IPS-15b (cell line): ENCODE measurements around the gene SAFB2.
"Not testable (repeated sequence)": the region's sequence is repeated elsewhere in the genome, so short reads cannot be mapped to it uniquely, and the experiment has no call there.

Experiments used
- H3K27me3 ChIP-seq: one replicate; pipeline ENCODE4 v1.6.1; 2013; ENCODE audit warnings: low read length; ENCODE audit not compliant: control insufficient read depth, insufficient read depth
- H3K36me3 ChIP-seq: one replicate; pipeline ENCODE4 v1.6.1; 2013; ENCODE audit warnings: low read length; ENCODE audit not compliant: control insufficient read depth, insufficient read depth
- H3K4me1 ChIP-seq: one replicate; pipeline ENCODE4 v1.6.1; 2013; ENCODE audit warnings: mild to moderate bottlenecking, low read length; ENCODE audit not compliant: control insufficient read depth, insufficient read depth
- H3K4me3 ChIP-seq: one replicate; pipeline ENCODE4 v1.5.1; 2013; ENCODE audit warnings: low read depth, low read length
- H3K9ac ChIP-seq: one replicate; pipeline ENCODE4 v1.6.1; 2013; ENCODE audit warnings: low read depth, mild to moderate bottlenecking, low read length
- H3K9me3 ChIP-seq: one replicate; pipeline ENCODE4 v1.6.1; 2013; ENCODE audit warnings: mild to moderate bottlenecking, low read length; ENCODE audit not compliant: control insufficient read depth, insufficient read depth

The SAFB2 gene

DNA sequence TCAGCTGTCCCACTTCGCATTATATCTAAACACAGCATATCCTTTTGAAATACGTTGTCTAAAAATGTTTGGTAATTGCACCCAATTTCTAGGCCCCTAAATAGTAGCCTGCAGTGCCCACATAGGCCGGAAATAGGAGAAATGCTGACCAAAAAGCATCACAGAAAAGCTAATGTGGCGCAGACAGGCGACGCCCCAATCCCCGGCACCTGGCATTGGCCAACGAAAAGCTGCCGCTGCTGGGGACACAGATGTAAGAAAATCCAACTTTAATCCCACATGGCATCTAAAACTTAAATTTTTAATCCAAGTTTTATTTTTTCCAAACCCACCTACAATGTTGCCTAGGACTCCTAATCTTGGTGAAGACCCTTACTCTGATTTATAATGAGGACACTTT lies 4.0 kb downstream of the SAFB2 start:
- no peaks in the 10 kb centered on the region for H3K27me3 ChIP-seq
- H3K9me3 ChIP-seq = no peaks in the 10 kb centered on the region
- no peak overlapping the region for H3K9ac ChIP-seq
- peaks cover 40% of the 10 kb centered on the region for H3K36me3 ChIP-seq
- no peaks in the 10 kb centered on the region for H3K4me1 ChIP-seq
- no peak overlapping the region for H3K4me3 ChIP-seq

DNA sequence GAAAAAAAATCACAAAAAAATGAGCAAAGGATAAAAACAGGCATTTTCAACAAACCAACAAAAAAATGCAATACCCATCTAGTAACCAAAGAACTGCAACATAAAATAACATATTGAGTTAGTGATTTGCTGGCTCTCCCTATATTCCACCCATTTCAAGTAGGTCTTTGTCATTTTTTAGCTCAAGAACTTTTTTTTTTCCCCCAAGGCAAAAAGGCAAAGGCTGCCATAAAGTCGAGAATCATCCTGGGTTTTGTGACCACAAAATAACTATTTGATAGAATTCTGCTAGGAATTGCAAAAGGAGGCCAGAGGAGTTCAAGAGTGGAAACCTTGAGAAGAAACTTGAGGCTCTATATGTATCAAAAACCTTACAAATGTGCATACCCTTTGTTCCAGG lies 5.5 kb downstream of the SAFB2 start:
- Histone ChIP-seq H3K27me3 (no peaks in the 10 kb centered on the region), H3K9ac (no peak overlapping the region), H3K4me1 (no peaks in the 10 kb centered on the region), H3K36me3 (peaks cover 47% of the 10 kb centered on the region), H3K4me3 (no peak overlapping the region), H3K9me3 (no peaks in the 10 kb centered on the region)

DNA sequence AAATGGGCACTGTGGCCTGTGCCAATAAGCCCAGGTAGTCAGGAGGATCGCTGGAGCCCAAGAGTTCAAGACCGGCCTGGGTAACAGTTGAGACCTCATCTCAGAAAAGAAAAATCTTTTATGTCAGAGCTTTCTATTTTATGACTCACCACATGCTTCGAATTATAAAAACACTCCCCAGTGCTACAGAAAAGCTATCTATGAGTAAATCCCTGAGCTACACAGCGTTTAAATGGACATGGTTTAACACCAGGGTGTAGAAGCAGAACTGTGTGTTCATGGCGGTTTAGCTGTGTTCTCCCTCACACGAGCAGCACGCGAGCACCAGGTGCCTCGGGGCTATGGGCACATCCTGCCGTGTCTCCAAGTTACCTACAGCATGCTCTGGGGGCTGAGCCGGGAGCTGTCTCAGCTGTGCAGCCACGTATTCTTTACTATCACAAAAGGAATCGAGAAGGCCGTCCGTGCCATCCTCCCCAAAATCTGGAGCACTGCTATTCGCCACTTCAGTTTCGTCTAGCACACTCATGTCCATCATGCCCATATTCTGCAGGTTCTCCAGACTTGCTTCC lies 6.7 kb downstream of the SAFB2 start:
- H3K27me3 ChIP-seq = no peaks in the 10 kb centered on the region
- no peak overlapping the region for H3K9ac ChIP-seq
- no peak overlapping the region for H3K4me3 ChIP-seq
- no peaks in the 10 kb centered on the region for H3K4me1 ChIP-seq
- no peaks in the 10 kb centered on the region for H3K9me3 ChIP-seq
- H3K36me3 ChIP-seq = peaks cover 52% of the 10 kb centered on the region

DNA sequence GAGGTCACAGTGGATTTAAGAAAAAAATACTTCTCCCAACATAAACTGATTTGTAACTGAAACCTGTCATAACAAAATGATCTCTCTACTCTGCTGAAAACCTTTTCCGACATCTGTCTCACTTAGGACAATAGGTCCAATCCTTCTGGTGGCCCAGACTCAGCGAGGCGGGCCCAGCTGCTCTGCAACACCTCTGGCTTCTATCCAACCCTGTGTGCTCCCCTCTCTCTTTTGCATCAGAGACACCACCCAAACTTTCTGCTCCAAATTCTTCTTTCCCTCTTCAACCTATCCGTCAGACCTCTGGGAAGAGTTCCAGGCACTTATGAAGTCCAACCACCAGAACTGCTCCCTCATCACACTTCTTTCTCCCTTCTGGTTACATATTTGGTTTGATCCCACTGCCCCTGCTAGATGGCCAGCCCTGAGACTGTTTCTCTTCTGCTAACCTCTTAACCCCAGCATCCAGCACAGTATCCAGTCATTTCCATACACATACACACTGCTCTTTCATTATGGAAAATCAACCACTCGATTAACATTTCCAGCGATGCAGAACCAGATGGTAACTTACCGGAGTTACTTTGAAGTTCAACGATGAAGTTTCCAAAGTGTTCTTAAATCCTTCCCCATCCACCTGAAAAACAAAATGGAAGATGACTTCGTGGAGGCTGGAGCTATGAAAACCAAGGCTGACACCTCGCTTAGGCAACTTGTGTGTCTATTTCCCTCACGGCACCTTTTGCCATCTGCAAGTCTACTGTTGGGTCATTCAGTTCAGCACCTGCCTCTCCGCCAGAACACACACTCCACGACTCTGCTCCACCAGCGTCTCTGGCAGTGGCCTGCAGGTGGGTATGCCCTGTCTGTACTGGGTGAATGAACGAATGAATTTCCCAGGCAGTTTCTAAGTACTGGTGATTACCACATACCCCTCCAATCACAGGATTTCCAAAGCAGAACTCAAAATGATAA lies 9.4 kb downstream of the SAFB2 start:
- Histone ChIP-seq H3K4me1 (no peaks in the 10 kb centered on the region), H3K36me3 (peaks cover 59% of the 10 kb centered on the region)

DNA sequence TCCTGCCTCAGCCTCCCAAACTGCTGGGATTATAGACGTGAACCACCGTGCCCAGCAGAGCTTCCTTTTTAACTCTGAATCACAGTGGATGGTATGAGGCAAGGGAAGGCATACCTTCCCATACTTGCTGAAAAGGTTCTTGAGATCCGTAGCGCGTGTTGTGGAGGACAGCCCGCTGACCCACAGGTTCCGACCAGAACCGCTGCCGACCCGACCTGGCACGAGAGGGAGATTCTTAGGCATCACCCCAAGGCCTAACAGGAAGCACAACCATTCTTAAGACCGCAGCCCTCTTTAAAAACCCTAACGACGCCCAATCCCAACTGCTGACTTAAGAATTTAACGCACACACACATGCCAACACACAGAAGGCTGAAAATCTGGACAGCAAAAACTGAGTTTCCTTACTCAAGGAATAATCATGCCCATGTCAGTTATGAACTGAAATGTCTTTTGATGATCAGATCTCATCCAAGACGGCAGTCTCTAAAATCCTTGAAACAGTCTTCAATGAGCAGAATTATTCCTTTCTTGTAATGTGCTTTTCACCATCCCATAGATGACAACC lies 12.6 kb downstream of the SAFB2 start:
- H3K36me3 ChIP-seq = peaks cover 66% of the 10 kb centered on the region
- H3K9ac ChIP-seq = no peak overlapping the region
- H3K4me3 ChIP-seq = no peak overlapping the region
- no peaks in the 10 kb centered on the region for H3K27me3 ChIP-seq
- H3K9me3 ChIP-seq = no peaks in the 10 kb centered on the region
- H3K4me1 ChIP-seq = no peaks in the 10 kb centered on the region

More for the DNA sequence above, 9.4 kb downstream of the SAFB2 start:
- no peaks in the 10 kb centered on the region for H3K27me3 ChIP-seq
- no peak overlapping the region for H3K4me3 ChIP-seq
- no peak overlapping the region for H3K9ac ChIP-seq
- no peaks in the 10 kb centered on the region for H3K9me3 ChIP-seq

DNA sequence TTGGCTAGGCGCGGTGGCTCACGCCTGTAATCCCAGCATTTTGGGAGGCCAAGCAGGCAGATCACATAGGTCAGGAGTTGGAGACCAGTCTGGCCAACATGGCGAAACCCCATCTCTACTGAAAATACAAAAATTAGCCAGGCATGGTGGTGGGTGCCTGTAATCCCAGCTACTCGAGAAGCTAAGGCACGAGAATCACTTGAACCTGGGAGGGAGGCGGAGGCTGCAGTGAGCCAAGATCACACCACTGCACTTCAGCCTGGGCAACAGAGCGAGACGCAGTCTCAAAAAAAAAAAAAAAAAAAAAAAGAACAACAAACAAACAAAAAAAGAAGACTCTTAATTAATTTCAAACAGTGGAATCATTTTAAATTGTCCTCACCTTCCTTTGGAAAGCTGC lies 13.8 kb downstream of the SAFB2 start:
- not testable (repeated sequence) for H3K4me3 ChIP-seq, H3K27me3 ChIP-seq, H3K9ac ChIP-seq, H3K4me1 ChIP-seq, H3K9me3 ChIP-seq
- peaks cover 68% of the 10 kb centered on the region for H3K36me3 ChIP-seq

DNA sequence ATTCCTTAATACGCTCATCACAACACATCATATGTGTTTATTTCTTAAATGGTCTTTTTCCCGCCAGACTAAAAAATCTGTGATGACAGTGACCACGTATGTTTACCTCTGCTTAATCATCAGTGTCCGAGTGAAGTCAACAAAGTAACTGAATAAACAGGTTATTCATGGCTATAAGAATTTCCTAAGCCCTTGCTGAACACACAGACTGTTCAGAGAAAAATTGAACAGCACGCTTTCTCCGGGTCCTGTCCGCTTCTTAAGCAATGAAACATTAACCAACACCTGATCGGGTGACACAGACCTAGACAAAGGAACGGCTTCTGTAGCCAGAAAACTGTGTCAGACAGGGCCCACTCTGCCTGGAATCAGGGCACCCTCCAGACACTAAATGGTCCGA lies 14.3 kb downstream of the SAFB2 start:
- H3K4me1 ChIP-seq = no peaks in the 10 kb centered on the region
- H3K4me3 ChIP-seq = no peak overlapping the region
- H3K27me3 ChIP-seq = no peaks in the 10 kb centered on the region
- H3K9me3 ChIP-seq = no peaks in the 10 kb centered on the region
- H3K9ac ChIP-seq = no peak overlapping the region
- peaks cover 68% of the 10 kb centered on the region for H3K36me3 ChIP-seq

DNA sequence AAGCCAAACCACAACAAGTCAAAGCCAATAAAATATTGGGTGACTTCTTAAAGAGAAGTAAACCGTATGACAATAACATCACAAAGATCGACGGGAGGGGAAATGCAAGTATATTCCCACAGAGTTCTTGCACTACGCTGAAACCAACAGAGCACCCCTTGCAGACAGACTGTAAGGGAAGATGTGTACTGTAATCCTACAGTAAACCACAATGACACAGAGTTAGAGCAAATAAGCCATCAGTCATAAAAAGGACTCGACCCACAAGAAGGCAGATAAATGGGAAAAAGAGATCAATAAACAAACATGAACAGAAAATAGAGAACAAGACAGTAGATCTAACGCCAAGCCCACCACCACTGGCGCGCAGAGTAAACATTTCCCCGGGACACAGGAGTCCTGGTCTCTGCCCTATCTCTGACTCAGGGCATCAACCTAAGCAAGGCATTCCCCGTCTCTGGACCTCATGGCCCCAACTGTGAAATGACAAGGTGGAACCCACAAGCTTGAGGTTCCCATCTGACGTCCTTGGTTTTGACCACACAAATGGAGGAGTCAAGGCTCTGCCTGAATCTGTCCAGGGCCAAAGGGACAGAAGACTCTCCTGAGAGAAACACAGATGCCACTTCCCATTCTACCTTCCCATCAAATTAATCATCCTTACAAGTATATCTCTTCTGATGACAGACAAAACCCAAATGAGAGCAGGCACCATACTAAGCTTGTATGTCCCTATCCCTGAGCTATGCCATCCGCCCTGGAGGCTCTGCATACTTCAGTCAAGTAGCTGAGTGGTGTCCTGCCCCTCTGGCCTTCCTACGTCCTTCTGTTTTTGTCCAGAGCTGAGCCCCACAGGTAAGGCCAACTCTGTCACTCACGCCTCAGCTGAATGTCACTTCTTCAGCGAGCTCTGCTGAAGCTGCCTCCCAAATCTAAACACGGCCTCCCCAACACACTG lies 15.0 kb downstream of the SAFB2 start:
- H3K9ac ChIP-seq = no peak overlapping the region
- H3K4me1 ChIP-seq = no peaks in the 10 kb centered on the region
- no peaks in the 10 kb centered on the region for H3K9me3 ChIP-seq
- no peak overlapping the region for H3K4me3 ChIP-seq
- peaks cover 66% of the 10 kb centered on the region for H3K36me3 ChIP-seq
- no peaks in the 10 kb centered on the region for H3K27me3 ChIP-seq

DNA sequence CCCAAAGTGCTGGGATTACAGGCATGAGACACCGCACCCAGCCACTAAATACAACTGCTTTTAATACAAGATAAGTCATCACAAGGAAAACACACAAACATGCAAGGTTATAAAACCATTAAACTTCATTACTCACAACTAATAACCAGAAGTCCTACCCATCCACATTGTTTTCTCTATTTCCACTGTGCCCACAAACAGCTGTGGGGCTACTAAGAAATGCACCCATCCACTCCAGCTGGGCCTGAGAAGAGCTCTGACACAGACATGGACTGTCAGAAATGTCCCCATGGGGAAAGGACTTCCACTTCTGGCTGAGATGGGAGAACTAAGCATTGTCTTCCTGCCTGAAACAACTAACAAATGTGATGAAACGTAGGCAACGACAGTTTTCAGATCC lies 17.2 kb downstream of the SAFB2 start:
- Histone ChIP-seq H3K36me3 (peaks cover 64% of the 10 kb centered on the region), H3K4me3 (no peak overlapping the region), H3K9me3 (no peaks in the 10 kb centered on the region), H3K27me3 (no peaks in the 10 kb centered on the region), H3K9ac (no peak overlapping the region), H3K4me1 (no peaks in the 10 kb centered on the region)

DNA sequence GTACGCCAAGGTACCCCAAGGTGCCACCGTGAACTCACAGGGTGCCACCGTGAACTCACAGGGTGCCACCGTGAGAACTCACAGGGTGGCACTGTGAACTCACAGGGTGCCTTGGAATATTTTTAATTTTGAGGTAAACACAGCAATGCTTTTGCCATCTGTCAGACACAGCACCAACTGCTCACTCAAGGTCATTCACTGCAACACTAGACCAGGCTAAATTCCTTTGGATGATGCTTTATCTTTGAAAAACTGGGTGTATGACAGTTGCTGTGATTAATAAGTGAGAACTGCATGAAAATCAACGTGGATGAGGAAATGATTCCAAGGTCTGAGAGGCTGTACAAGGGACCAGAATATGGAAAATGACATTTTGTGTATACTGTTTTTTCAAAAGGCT lies 18.9 kb downstream of the SAFB2 start:
- peaks cover 64% of the 10 kb centered on the region for H3K36me3 ChIP-seq
- H3K4me3 ChIP-seq = no peak overlapping the region
- no peak overlapping the region for H3K9ac ChIP-seq
- no peaks in the 10 kb centered on the region for H3K9me3 ChIP-seq
- no peaks in the 10 kb centered on the region for H3K4me1 ChIP-seq
- H3K27me3 ChIP-seq = no peaks in the 10 kb centered on the region

DNA sequence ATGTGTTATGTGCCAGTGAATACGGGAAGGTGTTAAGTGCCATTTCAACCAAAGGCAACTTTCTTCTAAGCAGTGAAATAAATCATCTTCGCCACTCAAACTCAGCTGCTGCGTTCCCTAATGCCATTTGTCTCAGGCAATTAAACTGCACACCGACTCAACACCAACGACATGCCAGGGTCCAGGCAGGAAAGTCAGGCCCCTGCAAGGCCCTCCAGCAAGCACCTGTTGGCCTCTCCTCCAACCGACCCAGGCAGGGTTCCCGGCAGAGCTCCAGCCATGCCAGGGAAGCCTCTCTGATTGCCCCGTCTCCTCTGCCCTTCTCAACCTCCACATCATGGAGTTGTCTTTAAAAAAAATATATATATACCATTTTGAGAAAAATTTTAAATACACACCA lies 21.8 kb downstream of the SAFB2 start:
- H3K4me1 ChIP-seq = no peaks in the 10 kb centered on the region
- no peak overlapping the region for H3K9ac ChIP-seq
- no peaks in the 10 kb centered on the region for H3K27me3 ChIP-seq
- peaks cover 64% of the 10 kb centered on the region for H3K36me3 ChIP-seq
- no peak overlapping the region for H3K4me3 ChIP-seq
- H3K9me3 ChIP-seq = no peaks in the 10 kb centered on the region
